ENCODE results near the gene PTPRM.

PTPRM gene

GRCh38 chr18:8133888-8134287 is 566.8 kb downstream of the PTPRM start:
- no peak for DNase-seq

DNA sequence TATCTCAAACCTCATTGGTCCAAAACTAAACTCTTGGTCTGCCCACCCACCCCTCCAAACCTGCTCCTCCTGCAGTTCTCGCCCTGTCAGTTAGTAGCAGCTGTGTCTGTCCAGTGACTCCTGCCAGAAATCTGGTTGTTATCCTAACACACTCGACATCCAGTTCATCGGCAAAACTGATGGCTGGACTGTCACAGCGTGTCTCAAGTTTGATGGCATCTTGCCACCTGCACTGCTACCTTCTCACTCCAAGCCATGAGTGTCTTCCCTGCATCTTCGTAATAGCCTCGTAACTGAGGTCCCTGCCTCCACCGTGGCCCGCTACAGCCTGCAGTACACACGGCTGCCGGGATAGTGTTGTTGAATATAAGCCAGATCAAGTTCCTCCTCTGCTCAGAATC is 572.0 kb downstream of the PTPRM start:
- DNase-seq, result no peak

GRCh38 chr18:8139891-8140406 is 572.8 kb downstream of the PTPRM start:
- DNase-seq, result no peak

DNA sequence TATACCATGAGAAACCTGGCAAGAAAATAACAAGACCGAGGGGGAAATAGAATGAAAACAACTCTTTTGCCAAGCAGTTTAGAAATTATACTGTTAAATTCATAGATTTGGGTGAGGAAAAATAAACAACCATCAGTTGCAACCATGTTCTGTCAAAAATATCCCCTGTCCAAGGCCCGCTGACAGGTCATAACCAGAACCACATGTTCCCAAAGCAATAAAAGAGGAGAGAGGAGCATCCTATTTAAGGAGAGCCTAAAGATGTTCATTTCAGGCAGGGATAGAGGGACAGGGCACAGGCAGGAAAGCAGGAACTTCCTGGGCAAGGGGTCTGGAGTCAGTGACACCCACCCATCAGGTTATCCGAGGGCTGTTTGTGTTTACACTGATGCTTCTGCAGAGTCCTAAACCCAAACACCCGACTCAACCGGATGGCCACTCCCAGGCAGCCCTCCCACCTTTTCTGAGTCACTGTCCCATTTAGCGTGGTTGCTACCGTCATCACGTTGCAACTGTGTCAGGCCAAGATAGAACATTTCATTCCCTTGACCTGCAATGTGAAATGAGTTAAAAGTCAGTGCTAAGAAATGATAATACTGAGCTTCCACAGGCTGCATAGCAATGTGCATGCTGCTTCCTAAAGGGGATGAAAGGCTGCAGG is 573.9 kb downstream of the PTPRM start:
- DNase-seq, result no peak

GRCh38 chr18:8142131-8142711 is 575.1 kb downstream of the PTPRM start:
- DNase-seq, result no peak

DNA sequence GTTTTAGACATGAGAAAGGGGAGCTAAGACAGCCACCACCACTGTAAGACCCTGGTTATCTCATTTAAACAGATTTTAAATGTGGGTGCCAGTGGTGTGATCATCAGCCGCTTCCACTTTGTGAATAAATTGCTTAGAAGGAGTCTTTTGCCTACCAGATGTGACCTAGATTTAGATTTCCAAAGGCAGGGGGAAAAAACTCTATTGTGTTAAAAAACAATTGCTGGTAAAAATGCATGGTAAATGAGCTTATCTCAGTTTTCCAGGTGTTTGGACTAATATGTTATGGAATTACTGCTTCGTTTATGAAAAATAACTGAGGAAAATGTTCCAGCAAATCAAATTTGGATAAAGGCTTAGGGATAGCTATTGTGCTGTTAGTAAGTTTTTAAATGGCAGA is 575.8 kb downstream of the PTPRM start:
- no peak for DNase-seq

DNA sequence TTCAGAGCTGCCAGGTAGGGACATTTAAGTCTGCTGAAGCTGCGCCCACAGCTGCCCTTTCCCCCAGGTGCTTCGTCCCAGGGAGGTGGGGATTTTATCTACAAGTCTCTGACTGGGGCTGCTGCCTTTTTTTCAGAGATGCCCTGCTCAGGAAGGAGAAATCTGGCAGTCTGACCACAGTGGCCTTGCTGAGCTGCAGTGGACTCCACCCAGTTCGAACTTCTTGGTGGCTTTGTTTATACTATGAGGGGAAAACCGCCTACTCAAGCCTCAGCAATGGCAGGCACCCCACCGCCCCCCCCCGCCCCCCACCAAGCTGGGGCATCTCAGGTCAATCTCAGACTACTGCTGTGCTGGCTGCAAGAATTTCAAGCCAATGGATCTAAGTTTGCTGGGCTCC is 584.1 kb downstream of the PTPRM start:
- no peak for DNase-seq

- DNase-seq, result no peak
These were observed 586.9 kb downstream of the PTPRM start for GRCh38 chr18:8153887-8154583.

GRCh38 chr18:8162802-8163201 is 595.7 kb downstream of the PTPRM start:
- DNase-seq, result no peak

DNA sequence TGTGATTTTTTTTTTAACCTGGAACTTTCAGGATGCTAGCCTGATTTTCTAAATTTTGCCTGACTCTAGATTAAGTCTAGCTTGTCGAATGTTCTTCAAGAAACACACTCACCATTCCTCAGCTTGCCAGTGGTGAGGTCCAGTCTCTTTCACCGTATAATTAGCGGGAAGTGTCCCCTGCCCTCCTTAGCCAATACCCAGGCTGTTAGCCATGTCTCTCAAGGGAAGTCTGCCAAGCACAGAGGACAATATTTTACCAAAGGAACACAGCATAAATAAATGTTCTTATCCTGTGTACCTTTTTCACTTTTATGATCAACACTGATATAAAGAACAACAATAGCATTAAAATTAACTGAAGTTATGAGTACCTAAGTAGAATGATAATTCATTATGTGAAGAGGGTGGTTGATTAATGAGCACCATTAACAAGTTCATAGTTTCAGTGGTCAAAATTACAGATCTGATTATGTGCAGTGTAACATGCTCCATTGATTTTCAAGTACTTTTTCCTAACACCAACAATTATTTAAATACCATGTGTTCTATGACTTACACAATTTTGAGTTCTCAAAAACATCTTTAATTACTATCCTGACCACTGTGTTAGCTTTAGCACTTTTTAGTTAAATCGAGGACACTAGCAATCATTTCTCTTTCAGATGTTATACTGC is 596.3 kb downstream of the PTPRM start:
- DNase-seq, result no peak

DNA sequence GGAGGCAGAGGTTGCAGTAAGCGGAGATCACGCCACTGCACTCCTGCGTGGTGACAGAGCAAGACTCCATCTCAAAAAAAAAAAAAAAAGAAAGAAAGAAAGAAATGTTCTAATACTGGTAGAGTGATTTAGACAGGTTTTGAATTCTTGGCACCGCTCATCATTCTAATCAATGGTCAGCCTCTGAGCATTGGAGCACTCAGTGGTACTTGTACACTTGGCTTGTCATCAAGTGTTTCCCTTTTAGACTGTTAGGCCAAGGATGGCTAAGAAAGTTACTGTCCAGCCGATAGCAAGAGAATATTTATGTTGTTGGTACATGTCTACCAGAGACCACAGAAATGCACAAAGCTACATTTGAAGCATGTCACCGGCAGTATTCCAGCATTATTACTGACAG is 598.0 kb downstream of the PTPRM start:
- DNase-seq, result no peak

DNA sequence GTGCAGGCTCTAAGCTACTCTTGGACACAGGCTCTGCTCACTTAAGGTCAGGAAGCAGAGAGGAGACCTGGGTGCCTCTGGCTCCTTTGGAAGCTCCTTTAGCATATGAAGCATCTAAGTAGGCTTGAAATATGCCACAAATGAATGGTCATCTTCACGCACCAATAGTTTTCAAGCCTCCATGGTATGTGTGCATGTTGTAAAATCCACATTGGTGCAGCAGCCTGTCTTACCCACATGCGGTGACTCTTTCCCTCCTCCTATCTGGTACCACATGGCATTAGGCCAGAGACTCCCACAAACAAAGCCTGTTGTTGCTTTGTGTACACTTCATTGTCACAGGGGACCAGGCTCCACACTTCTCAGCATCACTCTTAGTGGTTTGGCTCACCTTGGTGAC is 599.9 kb downstream of the PTPRM start:
- DNase-seq, result no peak

DNA sequence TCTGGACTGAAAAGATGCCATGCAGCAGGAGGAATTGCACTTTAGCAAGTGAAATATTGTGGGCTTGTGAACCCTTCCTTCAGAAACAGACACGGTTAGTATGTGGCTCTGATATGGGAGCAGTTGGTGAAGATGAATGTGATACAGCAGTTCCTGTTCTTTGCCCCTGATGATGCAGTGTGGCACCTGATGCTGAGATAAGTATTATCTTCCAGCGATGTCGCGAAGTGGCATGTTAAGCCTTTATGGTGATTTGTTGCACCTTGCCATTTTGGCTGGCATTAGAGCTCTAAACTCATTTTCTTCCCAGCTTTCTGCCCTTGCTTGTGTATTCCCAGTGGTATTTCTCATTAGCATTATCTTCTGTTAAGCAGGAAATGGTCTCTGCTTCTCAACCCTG is 600.6 kb downstream of the PTPRM start:
- DNase-seq, result no peak

GRCh38 chr18:8169722-8170121 is 602.6 kb downstream of the PTPRM start:
- no peak for DNase-seq

DNA sequence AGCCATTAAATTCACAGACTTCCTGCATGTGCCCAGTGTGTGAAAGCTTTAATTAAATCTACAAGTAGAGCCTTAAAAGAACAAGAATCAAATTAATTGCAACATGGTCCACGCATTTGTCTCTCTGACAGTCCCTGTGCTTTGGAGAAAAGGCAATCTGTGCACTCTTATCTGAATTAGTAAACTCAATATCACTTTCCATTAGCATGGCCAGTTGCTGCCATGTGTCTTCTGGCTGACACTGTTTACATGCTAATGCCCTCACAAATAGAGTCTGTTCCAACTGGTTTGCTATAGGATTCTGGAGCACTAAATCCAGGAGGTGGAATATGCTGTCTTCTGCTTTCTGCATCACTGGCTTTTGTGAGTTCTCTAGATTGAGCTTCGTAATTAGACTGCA is 607.7 kb downstream of the PTPRM start:
- no peak for DNase-seq

DNA sequence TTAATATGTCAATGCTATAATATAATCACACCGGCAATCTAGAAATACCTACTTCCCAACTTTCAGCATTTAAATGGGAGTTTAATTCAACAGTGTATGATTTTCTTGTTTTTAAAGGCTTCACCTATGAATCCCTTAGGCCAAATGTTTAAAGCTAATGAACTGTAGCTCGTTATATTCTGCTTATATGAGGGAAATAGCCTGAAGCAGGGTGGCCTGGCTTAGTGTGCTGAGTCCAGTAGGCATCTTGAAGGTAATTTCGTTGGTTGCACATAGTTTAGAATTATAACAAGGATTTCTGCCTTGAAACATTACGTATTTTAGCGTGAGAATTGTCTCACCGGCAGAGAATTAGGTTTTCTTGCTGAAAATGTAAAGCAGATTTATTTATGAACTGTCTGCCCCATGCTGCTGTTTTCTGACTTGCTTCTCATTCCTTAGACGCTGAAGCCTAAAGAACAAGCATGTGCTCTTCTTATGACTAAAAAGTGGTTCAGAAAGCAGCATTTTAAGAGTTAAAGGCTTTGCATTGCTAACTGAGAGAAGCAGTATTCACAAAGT is 608.5 kb downstream of the PTPRM start:
- DNase-seq, result no peak

DNA sequence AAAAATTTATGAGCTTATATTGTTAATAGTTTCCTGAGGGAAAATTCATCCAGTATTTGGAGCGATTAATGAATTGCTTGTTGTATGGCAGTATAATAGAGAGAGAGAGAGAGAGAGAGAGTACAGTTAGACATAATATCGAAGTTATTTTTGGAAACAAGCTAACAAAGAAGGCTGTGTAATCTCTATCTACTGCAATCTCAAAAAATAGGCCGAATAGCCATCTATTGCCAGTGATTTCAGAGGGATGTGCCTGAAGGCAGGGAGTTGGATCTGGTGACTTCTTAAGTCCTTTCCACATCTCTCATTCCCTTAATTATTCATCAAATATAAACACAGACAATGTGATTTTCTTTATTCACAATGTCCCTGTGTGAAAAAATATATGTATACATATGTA is 609.0 kb downstream of the PTPRM start:
- no peak for DNase-seq

DNA sequence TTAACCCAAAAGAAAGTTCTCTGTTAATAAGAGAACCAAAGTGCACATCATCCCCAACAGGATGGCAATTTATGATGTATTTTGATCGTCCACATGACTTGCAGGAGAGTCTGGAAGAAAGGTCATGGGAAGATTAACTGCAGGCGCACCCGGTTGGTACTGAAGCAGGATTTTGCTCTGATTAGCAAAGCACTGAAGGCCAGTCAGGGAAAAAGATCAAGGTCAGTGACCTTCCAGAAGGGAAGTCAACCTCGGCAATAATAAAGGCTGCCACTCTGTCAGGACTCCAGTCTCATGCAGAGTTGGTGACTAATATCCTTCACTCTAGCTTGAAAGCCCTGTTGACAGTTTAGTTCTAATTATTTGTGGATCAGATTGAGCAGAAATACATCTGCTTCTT is 609.4 kb downstream of the PTPRM start:
- no peak for DNase-seq

GRCh38 chr18:8177330-8178016 is 610.4 kb downstream of the PTPRM start:
- DNase-seq, result no peak

DNA sequence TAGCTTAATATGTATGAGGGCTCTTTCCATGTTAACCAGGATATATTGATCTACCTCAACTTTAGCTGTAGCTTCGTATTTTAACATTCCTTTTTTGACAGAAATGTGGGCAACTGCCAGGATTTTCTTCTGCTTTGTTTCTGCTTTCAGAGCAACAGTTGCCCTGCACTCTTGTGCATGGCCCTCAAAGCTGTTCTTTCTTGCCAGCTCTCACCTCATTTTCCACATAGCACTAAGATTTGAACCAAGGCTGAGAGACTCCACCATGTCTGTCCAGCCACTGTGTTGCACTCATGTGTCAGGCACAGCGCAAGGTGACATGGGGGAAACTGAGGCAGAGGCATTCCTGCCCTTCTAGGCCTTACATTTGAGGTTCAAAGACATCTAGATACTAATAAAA is 619.3 kb downstream of the PTPRM start:
- DNase-seq, result no peak

DNA sequence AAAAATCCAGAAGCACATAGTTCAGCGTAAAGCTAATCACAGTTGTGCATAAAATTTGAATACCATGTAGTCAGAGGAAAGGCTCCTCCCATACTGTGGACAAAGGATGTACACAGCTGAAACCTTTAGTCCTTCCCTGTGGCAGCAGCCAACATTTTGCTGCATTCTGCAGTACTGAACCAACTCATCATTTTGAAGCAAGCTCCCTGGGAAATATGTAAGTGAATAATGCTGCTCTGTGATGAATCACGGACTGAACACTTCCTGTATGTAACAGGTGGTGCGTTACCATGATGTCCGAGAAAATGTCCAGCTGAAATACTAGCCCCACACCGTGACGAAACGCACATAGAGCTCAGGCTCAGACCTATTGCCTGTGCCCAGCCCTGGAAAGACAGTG is 621.1 kb downstream of the PTPRM start:
- DNase-seq, result no peak

GRCh38 chr18:8190980-8191379 is 623.9 kb downstream of the PTPRM start:
- DNase-seq, result no peak

- DNase-seq, result no peak
These were observed 627.3 kb downstream of the PTPRM start for GRCh38 chr18:8194431-8194830.

Data from inflammatory macrophage treated with lipopolysaccharide for 1 hour (primary cell).